ENCODE data around the gene VILL. TPM values are rescaled to one million over a fixed set of nuclear protein-coding genes. Genes with fewer than 3 reads are reported as not detected.

Gene VILL
- total and polyA plus RNA-seq, 2 donors (not counting 3 experiments of a cell fraction or from before 2014, with no cell fraction given) = 9.0 to 10.0 TPM

DNA sequence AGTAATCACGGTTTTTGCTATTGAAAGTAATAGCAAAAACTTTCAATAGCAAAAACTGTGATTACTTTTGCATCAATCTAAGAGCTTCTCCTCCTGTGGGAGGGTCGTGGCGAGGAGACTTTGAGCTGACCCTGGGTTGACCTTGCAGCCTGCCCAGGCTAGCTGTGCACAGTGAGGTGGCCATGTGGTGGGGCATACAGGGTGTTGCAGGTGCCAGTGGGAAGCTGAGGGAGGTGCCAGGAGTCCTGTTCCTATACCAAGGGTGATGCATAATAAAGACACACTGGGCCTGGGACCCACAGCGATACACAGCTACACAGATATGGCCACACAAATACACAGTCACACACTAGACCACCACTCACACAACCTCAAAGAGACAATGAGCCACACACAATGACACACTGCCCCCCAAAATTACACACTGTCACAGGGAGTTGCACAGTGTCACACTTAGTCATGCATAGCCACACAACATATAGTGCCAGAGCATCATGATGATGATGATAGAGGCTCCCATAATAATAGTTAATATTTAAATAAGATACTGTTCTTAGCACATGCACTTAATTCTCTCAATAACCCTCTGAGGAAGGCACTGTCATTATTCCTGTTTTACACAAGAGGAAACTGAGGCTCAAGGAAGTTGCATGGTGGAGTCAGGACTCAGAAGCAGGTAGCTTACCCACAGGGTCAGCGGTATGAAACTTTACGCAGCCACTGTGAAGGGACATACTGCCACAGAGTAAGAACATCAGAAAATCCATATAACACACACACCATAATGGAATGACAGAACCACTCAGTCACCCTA lies 32.5 kb downstream of the VILL start:
- ChIA-PET CTCF (interaction anchor here (0.8 to 1.1 kb wide), 2 partner anchors 19 to 26 kb away, joined by 4 to 5 read pairs; no protein-coding TSS in a partner anchor), POLR2A (no interaction called here)
- Histone ChIP-seq H3K4me1 (ENCODE audit: control insufficient read depth, extremely low read depth, insufficient read depth, low read length) (peaks cover 10% of the 10 kb centered on the region), H3K27ac (ENCODE audit: insufficient read depth, low read depth, low read length) (no peak overlapping the region), H4K20me1 (replicated peaks; ENCODE audit: control insufficient read depth, extremely low read depth, insufficient read depth, low read length) (no peaks in the 10 kb centered on the region), H3K4me3 (replicated peaks in 1 of 3; ENCODE audit: insufficient read depth in 1 of 3, low read depth in 1 of 3, low read length in 3 of 3) (no peak overlapping the region), H3K36me3 (ENCODE audit: control insufficient read depth in 2 of 2, extremely low read depth in 1 of 2, insufficient read depth in 2 of 2, low read length in 2 of 2) (peaks cover 0 to 2% of the 10 kb centered on the region in 2 experiments), H3K9me1 (replicated peaks; ENCODE audit: control insufficient read depth, extremely low read depth, insufficient read depth, low read length) (no peaks in the 10 kb centered on the region), H3K9me3 (replicated peaks; ENCODE audit: control insufficient read depth, insufficient read depth, low read length) (no peaks in the 10 kb centered on the region), H3K9ac (replicated peaks; ENCODE audit: extremely low read depth, insufficient read depth, low read length) (no peak overlapping the region), H2AFZ (ENCODE audit: low read depth, low read length) (no peak overlapping the region), H3K27me3 (ENCODE audit: control insufficient read depth in 2 of 2, insufficient read depth in 2 of 2, low read length in 2 of 2) (no peaks in the 10 kb centered on the region), H3K79me2 (ENCODE audit: control insufficient read depth, insufficient read depth, low read length) (no peaks in the 10 kb centered on the region), H3K4me2 (ENCODE audit: insufficient read depth, low read length) (no peak overlapping the region)
- TF ChIP-seq, protein P1, sequence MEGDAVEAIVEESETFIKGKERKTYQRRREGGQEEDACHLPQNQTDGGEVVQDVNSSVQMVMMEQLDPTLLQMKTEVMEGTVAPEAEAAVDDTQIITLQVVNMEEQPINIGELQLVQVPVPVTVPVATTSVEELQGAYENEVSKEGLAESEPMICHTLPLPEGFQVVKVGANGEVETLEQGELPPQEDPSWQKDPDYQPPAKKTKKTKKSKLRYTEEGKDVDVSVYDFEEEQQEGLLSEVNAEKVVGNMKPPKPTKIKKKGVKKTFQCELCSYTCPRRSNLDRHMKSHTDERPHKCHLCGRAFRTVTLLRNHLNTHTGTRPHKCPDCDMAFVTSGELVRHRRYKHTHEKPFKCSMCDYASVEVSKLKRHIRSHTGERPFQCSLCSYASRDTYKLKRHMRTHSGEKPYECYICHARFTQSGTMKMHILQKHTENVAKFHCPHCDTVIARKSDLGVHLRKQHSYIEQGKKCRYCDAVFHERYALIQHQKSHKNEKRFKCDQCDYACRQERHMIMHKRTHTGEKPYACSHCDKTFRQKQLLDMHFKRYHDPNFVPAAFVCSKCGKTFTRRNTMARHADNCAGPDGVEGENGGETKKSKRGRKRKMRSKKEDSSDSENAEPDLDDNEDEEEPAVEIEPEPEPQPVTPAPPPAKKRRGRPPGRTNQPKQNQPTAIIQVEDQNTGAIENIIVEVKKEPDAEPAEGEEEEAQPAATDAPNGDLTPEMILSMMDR (IDR thresholded peaks at IDR 0.05; ENCODE audit: extremely low read depth in 1 of 2, insufficient read depth in 1 of 2, low read depth in 1 of 2, low read length in 2 of 2) = no peak
- TF ChIP-seq EZH2 (IDR thresholded peaks at IDR 0.05; ENCODE audit: borderline replicate concordance, low read depth, low read length, severe bottlenecking) (no peak), POLR2AphosphoS5 (IDR thresholded peaks at IDR 0.05; ENCODE audit: insufficient read depth, low read depth, low read length) (no peak), GATA2 (IDR thresholded peaks at IDR 0.05; ENCODE audit: insufficient read depth, insufficient read length, low read depth, low read length) (no peak)
- TF ChIP-seq, protein P2, sequence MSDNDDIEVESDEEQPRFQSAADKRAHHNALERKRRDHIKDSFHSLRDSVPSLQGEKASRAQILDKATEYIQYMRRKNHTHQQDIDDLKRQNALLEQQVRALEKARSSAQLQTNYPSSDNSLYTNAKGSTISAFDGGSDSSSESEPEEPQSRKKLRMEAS (IDR thresholded peaks at IDR 0.05; ENCODE audit: insufficient read depth, insufficient read length) = no peak
- no TSS peak for BruUV-seq (replicated peaks)
- FAIRE-seq = no peak
- no peak for DNase-seq (ENCODE audit: low read depth, low spot score)
- intact Hi-C loops (cut with micrococcal nuclease) (no loop called here), dilution Hi-C loops (cut with MboI; ENCODE audit: extremely low pct_ligation_motif_present, low sequenced_read_pairs) (no loop called here)
